ENCODE measurements around the gene NSUN2. TPM values are rescaled to one million over a fixed set of nuclear protein-coding genes. Genes with fewer than 3 reads are reported as not detected.

NSUN2 gene
- total RNA-seq, 1 experiment from 2014 or later, result 155 TPM

DNA sequence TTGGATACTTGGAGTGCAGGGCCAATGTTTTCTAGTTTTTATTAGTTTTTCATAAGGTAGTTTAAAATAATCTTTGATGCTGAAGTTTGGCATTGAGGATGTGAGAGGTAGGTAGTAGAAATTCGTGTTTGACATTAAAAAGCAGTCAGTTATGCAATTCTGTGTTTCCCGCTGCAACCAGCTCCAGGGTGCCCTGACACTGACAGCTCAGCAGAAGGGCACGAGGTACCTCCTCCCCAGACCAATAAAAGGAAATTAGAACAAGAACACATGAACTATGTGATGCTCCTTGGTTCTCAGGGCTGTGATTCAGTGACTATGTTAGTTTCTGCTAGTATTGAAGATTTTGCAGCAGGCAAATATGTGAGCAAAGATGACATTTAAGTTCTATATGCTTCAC, 40.2 kb downstream of the NSUN2 start:
- Histone ChIP-seq H4K20me1 (ENCODE audit: insufficient read depth) (no peaks in the 10 kb centered on the region), H3K27me3 (ENCODE audit: insufficient read depth, low read depth) (no peaks in the 10 kb centered on the region), H2AFZ (no peak overlapping the region), H3K9me3 (ENCODE audit: insufficient read depth, low read depth) (no peaks in the 10 kb centered on the region), H3K9me2 (ENCODE audit: insufficient read depth) (no peaks in the 10 kb centered on the region), H3K4me1 (replicated peaks; ENCODE audit: insufficient read depth) (no peaks in the 10 kb centered on the region), H3K27ac (no peak overlapping the region), H3K79me2 (ENCODE audit: low read depth) (no peaks in the 10 kb centered on the region), H3K4me3 (no peak overlapping the region), H3K4me2 (no peak overlapping the region), H3F3A (ENCODE audit: insufficient read depth, low read depth) (0 out of 2 replicates have a peak, but pooled peaks cover 4% of the 10 kb centered on the region), H3K36me3 (ENCODE audit: low read depth) (no peaks in the 10 kb centered on the region)
- TF ChIP-seq, protein P1, sequence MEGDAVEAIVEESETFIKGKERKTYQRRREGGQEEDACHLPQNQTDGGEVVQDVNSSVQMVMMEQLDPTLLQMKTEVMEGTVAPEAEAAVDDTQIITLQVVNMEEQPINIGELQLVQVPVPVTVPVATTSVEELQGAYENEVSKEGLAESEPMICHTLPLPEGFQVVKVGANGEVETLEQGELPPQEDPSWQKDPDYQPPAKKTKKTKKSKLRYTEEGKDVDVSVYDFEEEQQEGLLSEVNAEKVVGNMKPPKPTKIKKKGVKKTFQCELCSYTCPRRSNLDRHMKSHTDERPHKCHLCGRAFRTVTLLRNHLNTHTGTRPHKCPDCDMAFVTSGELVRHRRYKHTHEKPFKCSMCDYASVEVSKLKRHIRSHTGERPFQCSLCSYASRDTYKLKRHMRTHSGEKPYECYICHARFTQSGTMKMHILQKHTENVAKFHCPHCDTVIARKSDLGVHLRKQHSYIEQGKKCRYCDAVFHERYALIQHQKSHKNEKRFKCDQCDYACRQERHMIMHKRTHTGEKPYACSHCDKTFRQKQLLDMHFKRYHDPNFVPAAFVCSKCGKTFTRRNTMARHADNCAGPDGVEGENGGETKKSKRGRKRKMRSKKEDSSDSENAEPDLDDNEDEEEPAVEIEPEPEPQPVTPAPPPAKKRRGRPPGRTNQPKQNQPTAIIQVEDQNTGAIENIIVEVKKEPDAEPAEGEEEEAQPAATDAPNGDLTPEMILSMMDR (conservative IDR thresholded peaks at IDR 0.05), result no peak
- no peak for TF ChIP-seq EZH2 (IDR thresholded peaks at IDR 0.05; ENCODE audit: low read depth)
- intact Hi-C loops (cut with micrococcal nuclease; ENCODE audit: unreplicated experiment), result no loop called here
- ChIA-PET POLR2A (ENCODE audit: unreplicated experiment) (no interaction called here), CTCF (no interaction called here)
- no TSS peak for BruUV-seq (replicated peaks)
- no peak for DNase-seq

DNA sequence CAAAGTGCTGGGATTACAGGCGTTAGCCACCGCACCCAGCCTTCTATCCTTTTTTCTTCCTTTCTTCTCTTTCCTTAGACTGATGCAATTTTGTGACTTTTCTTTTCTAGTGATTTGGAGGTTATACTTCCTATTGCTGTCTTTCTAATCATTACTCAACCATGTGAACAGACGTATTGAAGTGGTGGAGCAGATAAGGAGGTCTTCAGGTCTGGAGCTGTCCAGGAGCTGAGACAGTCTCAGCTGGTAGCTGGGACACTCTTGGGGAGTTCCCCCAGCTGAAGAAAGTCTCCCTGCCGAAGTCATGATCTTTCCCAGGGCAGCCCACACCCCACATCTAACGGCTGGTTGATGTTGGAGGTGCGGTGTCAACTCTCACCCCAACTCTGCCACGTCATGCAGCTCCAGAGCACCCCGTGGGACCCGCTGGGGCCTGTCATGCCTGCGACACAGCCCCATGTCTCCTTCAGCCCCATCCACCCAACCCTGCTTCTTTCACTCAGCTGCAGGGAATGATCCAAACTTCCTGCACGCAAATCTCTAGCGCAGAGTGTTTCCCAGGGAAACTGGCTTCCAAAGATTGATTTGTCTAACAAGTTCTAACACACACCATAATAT, 41.1 kb downstream of the NSUN2 start:
- intact Hi-C loops (cut with micrococcal nuclease; ENCODE audit: unreplicated experiment), result no loop called here
- no peaks in the 10 kb centered on the region; the same call in 1 of the 2 replicates for H3K27me3 ChIP-seq (ENCODE audit: insufficient read depth, low read depth)
- no peaks in the 10 kb centered on the region for H3K4me1 ChIP-seq (replicated peaks; ENCODE audit: insufficient read depth)
- ChIA-PET POLR2A (ENCODE audit: unreplicated experiment) (no interaction called here), CTCF (no interaction called here)
- DNase-seq, result no peak
- H3F3A ChIP-seq (ENCODE audit: insufficient read depth, low read depth), result 0 out of 2 replicates have a peak, but pooled peaks cover 4% of the 10 kb centered on the region
- H3K9me3 ChIP-seq (ENCODE audit: insufficient read depth, low read depth), result no peaks in the 10 kb centered on the region
- no peaks in the 10 kb centered on the region for H3K36me3 ChIP-seq (ENCODE audit: low read depth)
- TF ChIP-seq, protein P1 (conservative IDR thresholded peaks at IDR 0.05), result no peak
- no peak for TF ChIP-seq EZH2 (IDR thresholded peaks at IDR 0.05; ENCODE audit: low read depth)
- no peak overlapping the region for H2AFZ ChIP-seq
- BruUV-seq (replicated peaks), result no TSS peak
- H3K4me2 ChIP-seq, result no peak overlapping the region
- H3K79me2 ChIP-seq (ENCODE audit: low read depth), result no peaks in the 10 kb centered on the region
- no peak overlapping the region for H3K27ac ChIP-seq
- H3K9me2 ChIP-seq (ENCODE audit: insufficient read depth), result no peaks in the 10 kb centered on the region
- no peaks in the 10 kb centered on the region for H4K20me1 ChIP-seq (ENCODE audit: insufficient read depth)
- no peak overlapping the region for H3K4me3 ChIP-seq

DNA sequence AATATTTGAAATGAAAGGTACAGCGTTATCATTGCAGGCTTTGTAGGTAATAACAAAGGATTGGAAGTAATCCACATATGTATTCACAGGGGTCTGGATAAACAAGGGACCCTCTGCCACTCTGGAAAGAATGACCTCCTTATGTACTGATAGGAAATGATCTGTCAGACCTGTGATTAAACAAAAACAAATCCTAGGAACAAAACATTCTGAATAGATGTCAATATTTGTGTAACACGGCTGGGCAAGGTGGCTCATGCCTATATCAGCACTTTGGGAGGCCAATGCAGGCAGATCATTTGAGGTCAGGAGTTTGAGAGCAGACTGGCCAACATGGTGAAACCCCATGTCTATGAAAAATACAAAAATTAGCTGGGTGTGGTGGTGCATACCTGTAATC, 42.3 kb downstream of the NSUN2 start:
- POLR2A ChIA-PET (ENCODE audit: unreplicated experiment), result no interaction called here

More for the DNA sequence above, 42.3 kb downstream of the NSUN2 start:
- intact Hi-C loops (cut with micrococcal nuclease; ENCODE audit: unreplicated experiment), result no loop called here
- H3K27ac ChIP-seq, result no peak overlapping the region
- H3K9me2 ChIP-seq (ENCODE audit: insufficient read depth), result no peaks in the 10 kb centered on the region
- no peak for DNase-seq
- CTCF ChIA-PET, result no interaction called here
- no peaks in the 10 kb centered on the region for H3K79me2 ChIP-seq (ENCODE audit: low read depth)
- no peaks in the 10 kb centered on the region; the same call in 1 of the 2 replicates for H3K27me3 ChIP-seq (ENCODE audit: insufficient read depth, low read depth)
- H4K20me1 ChIP-seq (ENCODE audit: insufficient read depth), result no peaks in the 10 kb centered on the region
- H3F3A ChIP-seq (ENCODE audit: insufficient read depth, low read depth), result 0 out of 2 replicates have a peak, but pooled peaks cover 4% of the 10 kb centered on the region
- TF ChIP-seq, protein P1 (conservative IDR thresholded peaks at IDR 0.05), result no peak
- no peak for TF ChIP-seq EZH2 (IDR thresholded peaks at IDR 0.05; ENCODE audit: low read depth)
- no peak overlapping the region for H3K4me3 ChIP-seq
- H3K9me3 ChIP-seq (ENCODE audit: insufficient read depth, low read depth), result no peaks in the 10 kb centered on the region
- no peak overlapping the region for H3K4me2 ChIP-seq
- BruUV-seq (replicated peaks), result no TSS peak
- H3K4me1 ChIP-seq (replicated peaks; ENCODE audit: insufficient read depth), result no peaks in the 10 kb centered on the region
- H3K36me3 ChIP-seq (ENCODE audit: low read depth), result no peaks in the 10 kb centered on the region
- no peak overlapping the region for H2AFZ ChIP-seq
